Hematopoietic multipotent progenitor cell treated with erythropoietin and hydrocortisone succinate and interleukin-3 and kit ligand, for 15 days (in vitro differentiated cells): ENCODE measurements around the gene ANKH.

ENCODE experiments used
- DNase-seq: peaks from one replicate; pipeline ENCODE4 v3.0.0-alpha.2; 2015; ENCODE audit warnings: low spot score

Gene ANKH

GRCh38 chr5:14664270-14665100, 207.1 kb downstream of the ANKH start, which contains the start of gene OTULIN:
TSS of gene OTULIN (plus strand) at chr5:14664718. CDS start at chr5:14664826, 108 bp downstream.
- DNase-seq, result peak; percentile 91

- DNase-seq, result no peak
Observed at GRCh38 chr5:14663734-14664269, 207.8 kb downstream of the ANKH start.

GRCh38 chr5:14662721-14663260, 208.8 kb downstream of the ANKH start:
- DNase-seq, result no peak

- no peak for DNase-seq
Observed at GRCh38 chr5:14660833-14661232, 210.7 kb downstream of the ANKH start.

- DNase-seq, result no peak
Observed at GRCh38 chr5:14659821-14660607, 211.6 kb downstream of the ANKH start.

- DNase-seq, result no peak
Observed at GRCh38 chr5:14656898-14657297, 214.7 kb downstream of the ANKH start.

- DNase-seq, result no peak
Observed at GRCh38 chr5:14655146-14655741, 216.3 kb downstream of the ANKH start.
